ENCODE results near the gene AMIGO3.
"Not testable (repeated sequence)": the region's sequence is repeated elsewhere in the genome, so short reads cannot be mapped to it uniquely, and the experiment has no call there.

Gene AMIGO3, protein sequence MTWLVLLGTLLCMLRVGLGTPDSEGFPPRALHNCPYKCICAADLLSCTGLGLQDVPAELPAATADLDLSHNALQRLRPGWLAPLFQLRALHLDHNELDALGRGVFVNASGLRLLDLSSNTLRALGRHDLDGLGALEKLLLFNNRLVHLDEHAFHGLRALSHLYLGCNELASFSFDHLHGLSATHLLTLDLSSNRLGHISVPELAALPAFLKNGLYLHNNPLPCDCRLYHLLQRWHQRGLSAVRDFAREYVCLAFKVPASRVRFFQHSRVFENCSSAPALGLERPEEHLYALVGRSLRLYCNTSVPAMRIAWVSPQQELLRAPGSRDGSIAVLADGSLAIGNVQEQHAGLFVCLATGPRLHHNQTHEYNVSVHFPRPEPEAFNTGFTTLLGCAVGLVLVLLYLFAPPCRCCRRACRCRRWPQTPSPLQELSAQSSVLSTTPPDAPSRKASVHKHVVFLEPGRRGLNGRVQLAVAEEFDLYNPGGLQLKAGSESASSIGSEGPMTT

DNA sequence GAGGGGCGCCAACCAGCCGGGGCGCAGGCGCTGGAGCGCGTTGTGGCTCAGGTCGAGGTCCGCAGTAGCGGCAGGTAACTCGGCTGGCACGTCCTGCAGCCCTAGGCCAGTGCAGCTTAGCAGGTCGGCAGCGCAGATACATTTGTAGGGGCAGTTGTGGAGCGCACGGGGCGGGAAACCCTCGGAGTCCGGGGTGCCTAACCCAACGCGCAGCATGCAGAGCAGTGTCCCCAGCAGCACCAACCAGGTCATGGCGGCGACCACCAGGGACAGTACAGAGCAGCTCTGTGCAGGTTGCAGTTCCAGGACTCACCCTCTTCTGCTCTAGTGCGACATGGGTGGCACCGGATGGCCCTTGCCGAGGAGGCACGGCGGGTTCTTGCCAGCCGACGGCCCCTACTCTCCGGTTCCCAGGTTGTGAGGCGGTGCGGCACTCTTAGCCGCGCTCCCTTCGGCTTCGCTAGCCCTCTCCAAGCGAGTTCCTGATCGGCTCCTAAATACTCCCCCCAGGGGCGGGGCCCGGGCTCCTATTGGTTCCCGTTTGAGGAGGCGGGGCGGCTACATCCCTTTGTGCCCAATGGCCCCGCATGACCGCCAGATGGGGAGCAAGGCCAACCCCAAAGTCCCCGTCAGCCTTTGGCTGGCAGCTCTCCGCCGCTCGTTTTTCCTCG lies at the start of gene AMIGO3:
Gene AMIGO3, minus strand, starts transcription at position 471 of the 671 bp plus-strand sequence. Its CDS starts 219 bp downstream, at position 252.
- DNase-seq: peak; percentile 98

DNA sequence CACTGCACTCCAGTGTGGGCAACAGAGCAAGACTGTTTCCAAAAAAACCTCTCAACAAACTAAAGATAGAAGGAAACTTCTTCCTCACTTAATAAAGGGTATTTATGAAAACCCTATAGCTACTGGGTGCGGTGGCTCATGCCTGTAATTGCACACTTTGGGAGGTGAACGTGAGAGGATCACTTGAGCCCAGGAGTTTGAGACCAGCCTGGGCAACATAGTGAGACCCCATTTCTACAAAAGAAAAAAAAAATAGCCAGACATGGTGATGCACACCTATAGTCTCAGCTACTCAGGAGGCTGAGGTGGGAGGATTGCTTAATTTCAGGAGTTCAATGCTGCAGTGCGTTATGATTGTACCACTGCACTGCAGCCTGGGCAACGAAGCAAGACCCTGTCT lies 44.5 kb upstream of the AMIGO3 start:
- no peak for DNase-seq

DNA sequence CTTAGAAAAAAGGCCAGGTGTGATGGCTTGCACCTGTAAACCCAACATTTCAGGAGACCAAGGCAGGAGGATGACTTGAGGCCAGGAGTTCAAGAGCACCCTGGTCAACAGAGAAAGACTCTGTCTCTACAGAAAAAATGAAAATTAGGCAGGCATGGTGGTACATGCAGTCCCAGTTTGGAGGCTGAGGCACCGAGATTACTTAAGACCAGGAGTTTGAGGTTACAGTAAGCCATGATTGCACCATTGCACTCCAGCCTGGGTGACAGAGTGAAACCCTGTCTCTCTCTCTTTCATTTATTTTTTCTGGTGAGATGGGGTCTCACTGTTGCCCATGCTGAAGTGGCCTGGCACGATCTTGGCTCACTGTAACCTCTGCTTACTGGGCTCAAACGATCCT lies 42.2 kb upstream of the AMIGO3 start:
- DNase-seq: no peak

DNA sequence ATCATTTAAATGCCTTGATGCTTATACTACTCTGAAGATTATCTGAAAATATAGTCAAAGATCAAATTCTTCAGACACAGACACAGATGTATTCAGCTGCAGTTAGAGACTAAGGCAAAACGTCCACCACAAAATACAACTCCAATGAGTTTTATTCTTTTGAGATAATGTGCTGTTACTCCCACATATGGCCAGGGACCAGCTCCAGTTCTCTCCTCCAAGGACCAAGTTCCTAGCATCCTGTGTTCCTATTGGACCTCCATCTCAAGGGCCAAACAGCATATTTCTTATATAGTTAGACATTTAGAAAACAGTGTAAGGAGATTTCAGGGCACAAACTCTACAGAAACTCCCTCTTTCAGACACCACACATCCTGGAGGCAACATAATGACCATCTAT lies 39.7 kb upstream of the AMIGO3 start:
- no peak for DNase-seq

DNA sequence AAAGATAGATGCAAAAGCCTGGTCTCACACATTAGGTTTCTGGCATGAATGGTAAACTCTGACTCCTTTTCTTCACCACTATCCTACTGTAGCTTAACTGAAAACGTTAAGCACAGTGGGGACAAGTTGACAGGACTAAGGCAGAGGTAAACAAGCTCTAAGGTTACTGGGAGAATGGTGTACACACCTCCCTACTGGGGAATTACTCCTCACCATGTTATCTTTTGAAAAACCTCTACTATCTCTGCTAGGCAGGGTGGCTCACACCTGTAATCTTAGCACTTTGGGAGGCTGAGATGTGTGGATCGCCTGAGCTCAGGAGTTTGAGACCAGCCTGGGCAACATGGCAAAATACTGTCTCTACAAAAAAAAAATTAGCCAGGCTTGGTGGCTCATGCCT lies 37.7 kb upstream of the AMIGO3 start:
- no peak for DNase-seq

DNA sequence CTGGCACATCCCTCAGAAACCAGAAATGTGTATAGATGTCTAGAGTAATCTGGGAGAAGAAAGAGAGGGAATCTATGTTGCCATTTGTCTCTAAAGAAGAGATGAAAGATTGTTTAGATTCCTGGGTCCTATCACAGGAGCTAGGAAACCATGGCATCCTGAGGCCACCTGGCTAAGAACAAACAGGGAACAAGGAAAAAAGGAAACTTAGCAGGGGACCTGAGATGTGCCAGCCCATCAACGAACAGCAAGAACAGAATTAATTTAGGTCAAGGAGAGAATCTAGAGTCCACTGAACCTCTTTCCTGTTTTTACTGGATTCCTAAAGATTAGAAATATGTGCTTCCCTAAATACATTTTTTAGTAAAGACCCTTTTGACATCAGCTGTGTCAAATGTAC lies 36.6 kb upstream of the AMIGO3 start:
- no peak for DNase-seq

DNA sequence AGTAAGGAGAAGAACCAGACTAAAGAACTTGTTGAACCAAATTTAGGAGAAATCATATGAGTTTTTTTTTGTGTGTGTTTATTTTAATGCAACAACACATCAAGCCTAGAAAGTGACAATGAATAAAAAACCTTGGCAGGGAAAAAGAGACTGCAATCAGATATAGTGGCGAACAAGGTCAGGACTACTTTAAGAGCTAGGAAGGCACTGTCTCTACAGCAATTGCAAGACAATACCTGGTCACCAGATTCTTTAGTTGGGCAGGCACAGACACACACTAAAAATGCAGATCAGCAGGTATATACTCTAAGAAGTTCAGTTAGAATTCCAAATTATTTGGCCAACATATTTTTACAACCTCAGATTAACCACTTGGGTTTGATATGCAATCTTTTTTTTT lies 35.1 kb upstream of the AMIGO3 start:
- no peak for DNase-seq

DNA sequence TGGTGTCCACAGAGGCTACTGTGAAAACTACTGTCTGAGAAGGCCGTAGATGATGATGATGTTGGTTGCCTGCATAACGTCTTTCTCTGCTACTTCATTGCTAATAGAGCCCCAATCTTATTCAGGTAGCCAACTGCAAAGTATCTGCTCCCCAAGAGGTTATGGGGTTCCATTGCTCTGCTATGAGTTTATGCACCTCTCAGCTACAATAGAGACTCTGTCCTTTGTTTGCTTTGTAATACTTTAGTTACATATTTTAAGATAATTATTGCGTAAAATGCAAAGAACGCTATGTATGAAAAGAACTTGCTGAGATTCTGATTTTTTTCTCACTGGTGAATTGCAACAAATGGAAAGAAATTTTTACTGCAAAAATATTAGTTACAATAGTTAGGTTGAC lies 32.0 kb upstream of the AMIGO3 start:
- no peak for DNase-seq

DNA sequence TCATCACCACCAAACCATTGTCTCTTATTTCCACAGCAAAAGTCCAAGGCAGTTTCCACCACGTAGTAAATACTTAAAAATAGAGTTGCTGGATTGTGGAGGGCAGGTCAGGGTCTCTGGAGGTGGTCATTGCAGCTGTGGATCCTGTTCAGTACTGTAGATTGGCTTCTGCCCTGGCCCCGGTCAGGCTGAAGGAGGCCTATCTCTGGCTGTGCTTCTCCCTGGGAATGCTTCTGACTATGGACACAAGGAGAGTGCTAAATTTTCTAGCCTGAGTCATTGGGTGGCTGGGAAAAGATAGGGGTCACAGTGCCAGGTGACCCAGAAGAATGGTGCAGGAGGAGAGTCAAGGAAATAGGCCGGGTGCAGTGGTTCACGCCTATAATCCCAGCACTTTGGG lies 30.6 kb upstream of the AMIGO3 start:
- DNase-seq: no peak

DNA sequence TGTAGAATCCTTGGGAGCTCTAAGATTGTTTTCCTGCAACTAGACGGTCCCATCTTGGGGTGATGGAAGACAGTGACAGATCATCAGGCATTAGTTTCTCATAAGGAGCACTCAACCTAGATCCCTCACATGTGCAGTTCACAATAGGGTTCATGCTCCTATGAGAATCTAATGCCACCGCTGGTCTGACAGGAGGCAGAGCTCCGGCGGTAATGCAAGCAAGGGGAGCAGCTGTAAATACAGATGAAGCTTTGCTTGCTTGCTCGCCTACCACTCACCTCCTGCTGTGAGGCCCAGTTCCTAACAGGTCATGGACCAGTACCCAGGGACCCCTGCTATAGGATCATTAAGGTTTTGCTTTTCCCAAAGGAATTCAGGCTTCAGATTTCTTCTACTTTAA lies 29.4 kb upstream of the AMIGO3 start:
- DNase-seq: not testable (repeated sequence)

DNA sequence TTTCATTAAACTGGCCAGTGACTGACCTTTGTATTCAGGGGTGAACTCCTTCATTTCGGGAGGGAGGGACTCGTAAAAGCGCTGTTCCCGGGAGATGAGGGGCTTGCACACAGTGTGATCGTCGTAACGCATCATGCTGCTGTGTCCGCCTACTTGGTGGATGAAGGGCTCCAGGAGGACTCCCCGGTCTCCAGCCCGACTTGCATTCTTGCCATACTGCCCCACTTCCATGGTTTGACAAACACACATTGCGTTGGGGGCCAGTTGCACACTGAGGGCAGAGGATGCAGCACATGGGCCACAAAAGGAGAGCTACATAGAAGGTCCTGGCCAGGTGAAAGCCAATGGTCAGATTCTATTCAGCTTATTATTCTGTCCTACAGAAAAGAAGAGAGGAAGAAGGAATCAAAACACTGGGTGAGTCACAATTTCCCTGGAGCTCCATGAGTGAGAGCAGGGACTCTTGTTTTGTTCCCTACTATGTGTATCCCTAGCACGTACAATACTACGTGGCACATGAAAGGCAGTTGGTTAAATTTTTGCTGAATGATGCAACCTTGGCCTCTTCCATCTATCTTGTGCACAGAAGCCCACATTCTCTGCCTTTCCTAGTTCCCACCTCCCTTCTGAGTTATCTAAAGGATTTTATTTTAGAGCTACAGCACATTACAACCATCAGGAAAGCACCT lies 28.5 kb upstream of the AMIGO3 start:
- DNase-seq: no peak

DNA sequence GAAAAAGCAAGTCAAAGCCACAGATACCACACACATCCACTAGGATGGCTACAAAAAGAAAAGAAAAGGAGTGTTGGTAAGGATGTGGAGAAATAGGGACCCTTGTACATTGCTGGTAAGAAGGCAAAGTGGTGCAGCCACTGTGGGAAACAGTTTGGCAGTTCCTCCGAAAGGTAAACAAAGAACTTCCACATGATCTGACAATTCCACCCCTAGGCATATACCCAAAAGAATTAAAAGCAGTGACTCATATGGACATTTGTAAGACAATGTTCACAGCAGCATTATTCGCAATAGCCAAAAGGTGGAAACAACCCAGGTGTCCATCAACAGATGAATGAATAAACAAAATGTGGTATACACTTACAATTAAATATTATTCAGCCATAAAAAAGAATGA lies 26.5 kb upstream of the AMIGO3 start:
- DNase-seq: no peak

DNA sequence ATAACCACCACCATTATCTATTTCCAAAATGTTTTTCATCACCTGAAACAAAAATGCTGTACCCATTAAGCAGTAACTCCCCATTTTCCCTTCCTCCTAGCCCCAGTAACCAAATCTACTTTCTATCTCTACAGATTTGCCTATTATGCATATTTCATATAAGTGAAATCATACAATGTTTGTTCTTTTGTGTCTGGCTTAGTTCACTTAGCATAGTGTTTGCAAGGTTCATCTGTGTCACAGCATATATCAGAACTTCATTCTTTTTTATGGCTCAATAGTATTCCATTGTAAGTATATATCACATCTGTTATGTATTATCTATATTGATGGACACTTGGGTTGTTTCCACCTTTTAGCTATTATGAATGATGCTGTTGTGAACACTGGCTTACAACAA lies 20.9 kb upstream of the AMIGO3 start:
- DNase-seq: no peak

DNA sequence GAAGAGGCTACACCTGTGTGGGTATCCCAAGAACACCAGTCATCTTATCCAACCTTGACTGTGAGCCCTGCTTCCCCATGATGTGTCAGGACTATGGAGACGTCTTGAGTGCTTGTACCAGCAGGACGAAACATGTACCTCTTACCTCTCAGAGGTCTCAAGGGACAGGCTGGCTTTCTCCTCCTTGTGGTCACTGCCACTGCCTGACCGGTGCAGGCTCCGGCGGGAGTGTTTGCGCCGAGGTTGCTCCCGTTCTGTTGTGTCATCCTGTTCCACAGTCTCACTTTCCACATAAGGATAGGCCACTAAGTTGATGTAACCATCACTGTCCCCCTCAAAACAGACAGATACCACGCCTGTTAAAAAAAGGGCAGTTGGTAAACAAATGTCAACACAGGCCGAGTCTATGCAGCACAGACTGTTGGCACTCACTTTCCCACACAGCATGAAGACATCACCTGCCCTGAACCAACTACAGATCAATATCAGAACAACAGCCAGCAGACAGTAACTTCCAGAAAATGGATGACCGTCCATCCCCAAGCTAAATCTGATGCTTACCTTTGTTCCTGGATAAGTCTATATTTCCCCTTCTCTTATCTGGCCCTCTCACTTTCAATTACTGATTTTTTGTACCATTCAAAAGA lies 18.7 kb upstream of the AMIGO3 start:
- DNase-seq: no peak

DNA sequence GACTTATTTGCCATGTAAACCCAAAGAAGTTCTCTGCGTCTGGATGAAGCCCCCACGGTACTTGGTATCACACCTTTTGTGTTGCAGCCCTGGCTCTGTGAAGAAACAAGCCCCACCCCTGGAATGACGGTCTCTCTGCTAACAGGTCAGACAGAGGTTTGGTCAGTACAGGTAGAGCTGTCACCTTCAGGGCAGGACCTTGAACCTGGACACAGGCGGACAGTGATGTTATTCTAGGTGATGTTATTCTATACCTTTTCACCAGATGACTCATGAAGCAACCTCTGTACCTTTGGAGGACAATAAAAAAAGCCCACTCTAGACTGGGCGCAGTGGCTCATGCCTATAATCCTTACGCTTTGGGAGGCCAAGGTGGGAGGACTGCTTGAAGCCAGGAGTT lies 15.3 kb upstream of the AMIGO3 start:
- no peak for DNase-seq

DNA sequence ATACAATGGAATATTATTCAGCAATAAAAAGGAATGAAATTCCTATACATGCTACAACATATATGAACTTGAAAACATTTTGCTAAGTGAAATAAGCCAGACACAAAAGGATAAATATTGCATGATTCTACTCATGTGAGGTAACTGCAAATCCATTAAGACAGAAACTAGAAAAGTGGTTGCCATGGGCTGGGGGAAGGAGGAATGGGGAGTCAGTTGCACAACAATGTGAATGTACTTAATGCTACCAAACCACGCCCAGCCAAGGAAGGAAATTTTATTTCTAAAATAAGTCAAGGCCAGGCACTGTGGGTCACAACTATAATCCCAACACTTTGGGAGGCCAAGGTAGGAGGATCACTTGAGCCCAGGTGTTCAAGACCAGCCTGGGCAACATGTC lies 14.1 kb upstream of the AMIGO3 start:
- DNase-seq: no peak

DNA sequence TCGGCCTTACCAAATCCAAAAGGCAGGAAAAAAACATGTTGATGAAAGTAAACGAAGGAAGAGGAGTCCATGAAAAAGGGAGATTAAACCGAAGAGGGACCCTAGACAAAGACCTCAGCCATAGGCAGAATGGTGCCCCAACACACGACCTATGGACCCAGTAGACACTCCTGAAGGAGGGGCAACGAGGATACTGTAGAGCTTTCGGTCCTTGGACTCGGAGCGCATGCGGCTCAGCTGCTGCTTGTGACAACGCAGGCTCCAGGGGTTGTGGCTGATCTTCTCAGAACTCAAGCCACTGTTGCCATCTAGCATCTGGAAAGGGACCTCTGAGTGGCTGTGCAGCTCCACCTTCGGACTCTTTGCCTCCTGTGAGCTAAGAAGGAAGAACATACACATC lies 13.1 kb upstream of the AMIGO3 start:
- no peak for DNase-seq

DNA sequence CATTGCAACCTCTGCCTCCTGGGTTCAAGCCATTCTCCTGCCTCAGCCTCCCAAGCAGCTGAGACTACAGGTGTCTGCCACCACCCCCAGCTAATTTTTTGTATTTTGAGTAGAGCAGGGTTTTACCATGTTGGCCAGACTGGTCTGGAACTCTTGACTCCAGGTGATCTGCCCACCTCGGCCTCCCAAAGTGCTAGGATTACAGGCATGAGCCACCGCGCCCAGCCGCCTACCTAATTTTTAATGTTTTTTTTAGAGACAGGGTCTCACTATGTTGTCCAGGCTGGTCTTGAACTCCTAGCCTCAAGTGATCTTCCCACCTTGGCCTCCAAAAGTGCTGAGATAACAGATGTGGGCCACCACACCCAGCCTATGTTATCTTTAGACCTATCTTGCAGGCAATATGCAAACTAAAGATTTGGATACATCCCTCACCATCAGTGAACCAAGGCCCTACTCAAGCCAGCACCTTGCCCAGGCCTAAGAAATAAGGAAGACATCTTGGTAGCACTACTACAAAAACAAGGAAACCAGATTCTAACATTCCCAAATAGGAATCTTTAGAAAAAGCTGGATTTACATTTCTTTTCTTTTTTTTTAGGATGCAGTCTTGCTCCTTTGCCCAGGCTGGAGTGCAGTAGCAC lies 10.6 kb upstream of the AMIGO3 start:
- no peak for DNase-seq

DNA sequence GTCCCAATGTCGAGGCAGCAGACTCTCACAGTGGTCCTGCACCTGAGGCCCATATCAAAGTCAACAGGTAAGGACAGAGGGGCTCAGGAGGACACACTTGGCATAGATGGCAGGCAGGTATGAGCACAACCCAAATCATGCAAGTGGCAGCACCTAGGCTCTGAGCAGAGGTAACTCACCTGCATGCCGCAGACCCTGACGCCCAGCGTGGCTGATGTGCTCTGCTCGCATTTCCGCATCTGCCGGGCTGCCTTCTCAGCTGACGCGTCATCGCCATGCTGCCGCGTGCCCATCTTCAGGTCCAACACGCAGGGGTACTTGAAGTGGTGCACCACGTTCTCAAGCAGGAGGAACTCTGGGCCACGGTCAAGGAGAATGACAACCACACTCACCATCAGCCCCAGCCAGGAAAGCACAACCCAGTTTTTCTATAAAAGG lies 8.5 kb upstream of the AMIGO3 start:
- DNase-seq: no peak

DNA sequence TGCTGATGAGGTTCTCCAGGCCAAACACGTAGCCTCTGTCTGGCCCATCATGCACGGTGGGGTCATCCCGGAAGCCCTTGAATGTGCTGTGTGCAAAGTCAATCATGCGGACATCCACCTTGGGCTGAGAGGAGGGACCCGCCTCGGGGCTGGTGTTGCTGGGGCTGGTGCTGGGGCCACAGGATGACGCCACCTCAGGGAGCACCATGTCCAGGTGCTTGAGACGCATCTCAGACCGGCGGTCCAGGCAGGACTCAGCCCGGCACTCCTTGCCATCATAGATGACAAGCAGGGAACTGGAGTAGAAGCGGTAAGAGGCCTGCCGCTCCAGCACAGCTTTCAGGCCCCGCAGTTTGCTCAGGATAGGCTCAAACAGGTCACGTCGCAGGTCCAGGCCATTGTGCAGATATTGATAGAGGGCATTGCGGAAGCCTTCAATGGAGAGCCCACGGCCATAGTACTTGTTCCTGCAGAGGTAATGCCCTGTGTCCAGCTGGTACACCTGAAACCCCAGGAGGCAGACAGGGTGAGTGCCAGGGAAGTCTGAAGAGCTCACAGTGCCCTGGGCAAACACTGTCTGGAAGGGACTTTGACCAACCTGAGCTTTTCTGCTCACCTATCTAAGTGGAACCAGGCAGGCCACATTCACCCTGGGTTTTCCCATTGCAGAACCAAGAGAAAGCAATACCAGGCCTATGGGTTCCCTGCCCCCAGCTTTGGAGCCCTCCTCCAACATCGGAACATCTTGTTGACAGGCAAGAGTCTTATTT lies 7.9 kb upstream of the AMIGO3 start:
- DNase-seq: no peak

DNA sequence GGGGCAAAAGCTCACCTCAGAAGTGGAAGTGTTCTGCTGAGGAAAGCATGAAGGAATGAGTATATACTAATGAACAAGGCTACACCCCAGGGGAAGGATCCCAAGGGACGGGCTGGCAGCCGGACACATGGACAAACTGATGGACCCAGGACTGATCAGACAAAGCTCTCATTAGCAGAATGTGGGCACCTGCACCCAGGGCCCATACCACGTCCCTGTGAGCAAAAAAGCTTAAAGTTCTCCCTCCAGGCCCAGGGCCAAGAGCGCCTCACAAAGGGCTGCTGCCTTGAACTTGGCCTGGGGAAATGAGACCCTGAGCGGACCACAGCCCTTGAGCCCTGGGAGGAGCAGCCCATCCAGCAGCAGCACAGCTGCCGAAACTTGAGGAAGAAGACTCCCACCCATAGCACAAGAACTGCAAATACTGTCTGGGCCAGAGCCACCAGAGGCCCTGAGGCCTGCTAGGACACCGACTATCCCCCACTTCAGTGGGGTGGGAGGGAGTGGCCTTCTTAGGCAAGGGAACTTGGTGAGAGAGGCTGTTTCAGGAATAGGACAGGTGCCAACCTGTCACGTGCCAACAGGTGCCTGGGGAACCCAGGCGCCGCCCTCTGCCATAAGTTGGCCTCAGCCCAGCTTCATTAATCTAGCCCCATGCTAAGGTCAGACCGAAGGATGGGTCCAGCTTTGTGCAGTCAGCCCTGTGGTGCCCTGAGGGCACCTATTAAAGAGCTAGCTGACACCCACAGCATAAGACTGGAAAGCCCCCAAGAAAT lies 6.6 kb upstream of the AMIGO3 start:
- DNase-seq: no peak
